ENCODE data around the gene SETX. TPM values are rescaled to one million over a fixed set of nuclear protein-coding genes. Genes with fewer than 3 reads are reported as not detected.

Gene SETX
- total and polyA plus RNA-seq, 11 donors: 11.7 to 42.5 (median 27.5) TPM

DNA sequence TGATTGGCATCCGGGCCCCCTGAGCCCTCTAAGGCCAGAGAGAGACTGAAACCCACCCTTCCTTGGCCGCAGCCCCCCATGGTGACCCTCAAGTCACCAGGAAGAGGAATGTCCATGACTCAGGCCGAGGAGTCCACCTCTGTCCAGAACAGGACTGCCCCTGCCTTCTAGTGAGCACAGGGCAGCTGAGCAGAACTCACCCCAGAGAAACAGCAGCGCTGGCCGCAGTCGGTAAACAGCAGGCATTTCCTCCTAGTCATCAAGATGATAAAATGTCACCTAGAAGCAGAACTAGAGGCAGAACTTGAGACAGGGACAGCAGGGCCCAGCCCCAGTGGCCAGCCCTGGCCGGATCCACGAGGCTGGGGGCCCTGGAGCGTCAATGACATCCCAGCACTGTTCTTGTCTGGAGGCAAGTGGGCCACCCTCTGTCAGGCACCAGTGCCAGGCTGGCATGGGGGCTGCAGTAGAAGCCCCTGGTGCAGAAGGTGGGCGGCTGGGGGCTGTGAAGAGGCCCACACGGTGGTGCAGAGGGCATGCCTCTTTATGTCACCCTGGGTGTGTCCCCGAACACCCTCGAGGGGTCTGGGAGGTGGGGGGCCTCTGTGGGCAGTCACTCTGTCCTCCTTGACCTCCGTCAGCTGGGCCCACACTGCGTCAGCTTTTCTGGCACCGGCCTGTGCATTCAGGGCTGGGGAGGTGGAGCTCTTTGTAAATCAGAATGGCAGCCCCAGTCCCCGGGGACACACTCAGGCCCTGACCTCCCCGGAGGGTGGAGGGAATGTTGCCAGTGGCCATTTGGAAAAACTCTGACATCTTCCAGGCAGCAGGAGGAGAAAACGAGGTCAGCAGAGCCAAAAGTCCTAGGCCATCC, 110.0 kb downstream of the SETX start:
- no peaks in the 10 kb centered on the region for H3K9me3 ChIP-seq
- 57 to 78% (median 68%) methylated on average over 9 to 19 of the region's 19 CpGs for WGBS, 4 donors
- peaks cover 0 to 44% (median 14%) of the 10 kb centered on the region in 12 donors for H3K4me1 ChIP-seq
- TF ChIP-seq, protein P1, sequence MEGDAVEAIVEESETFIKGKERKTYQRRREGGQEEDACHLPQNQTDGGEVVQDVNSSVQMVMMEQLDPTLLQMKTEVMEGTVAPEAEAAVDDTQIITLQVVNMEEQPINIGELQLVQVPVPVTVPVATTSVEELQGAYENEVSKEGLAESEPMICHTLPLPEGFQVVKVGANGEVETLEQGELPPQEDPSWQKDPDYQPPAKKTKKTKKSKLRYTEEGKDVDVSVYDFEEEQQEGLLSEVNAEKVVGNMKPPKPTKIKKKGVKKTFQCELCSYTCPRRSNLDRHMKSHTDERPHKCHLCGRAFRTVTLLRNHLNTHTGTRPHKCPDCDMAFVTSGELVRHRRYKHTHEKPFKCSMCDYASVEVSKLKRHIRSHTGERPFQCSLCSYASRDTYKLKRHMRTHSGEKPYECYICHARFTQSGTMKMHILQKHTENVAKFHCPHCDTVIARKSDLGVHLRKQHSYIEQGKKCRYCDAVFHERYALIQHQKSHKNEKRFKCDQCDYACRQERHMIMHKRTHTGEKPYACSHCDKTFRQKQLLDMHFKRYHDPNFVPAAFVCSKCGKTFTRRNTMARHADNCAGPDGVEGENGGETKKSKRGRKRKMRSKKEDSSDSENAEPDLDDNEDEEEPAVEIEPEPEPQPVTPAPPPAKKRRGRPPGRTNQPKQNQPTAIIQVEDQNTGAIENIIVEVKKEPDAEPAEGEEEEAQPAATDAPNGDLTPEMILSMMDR (IDR thresholded peaks at IDR 0.05): no peak
- intact Hi-C loops (cut with DNase I): loop anchor here in 1 of 10 donors (5.0 kb wide), 1 partner anchor 483 kb away; no protein-coding TSS in a partner anchor
- ATAC-seq (no peak), DNase-seq (peak in 4 of 5 donors; percentile 51 to 66 (median 64))
- no peak overlapping the region for H3K4me3 ChIP-seq
- no peaks in the 10 kb centered on the region for H3K36me3 ChIP-seq
- peaks cover 0 to 10% (median 0%) of the 10 kb centered on the region in 9 donors for H3K27me3 ChIP-seq
- peak overlapping the region in 4 of 12 donors; percentile 17 to 59 (median 47) for H3K27ac ChIP-seq

DNA sequence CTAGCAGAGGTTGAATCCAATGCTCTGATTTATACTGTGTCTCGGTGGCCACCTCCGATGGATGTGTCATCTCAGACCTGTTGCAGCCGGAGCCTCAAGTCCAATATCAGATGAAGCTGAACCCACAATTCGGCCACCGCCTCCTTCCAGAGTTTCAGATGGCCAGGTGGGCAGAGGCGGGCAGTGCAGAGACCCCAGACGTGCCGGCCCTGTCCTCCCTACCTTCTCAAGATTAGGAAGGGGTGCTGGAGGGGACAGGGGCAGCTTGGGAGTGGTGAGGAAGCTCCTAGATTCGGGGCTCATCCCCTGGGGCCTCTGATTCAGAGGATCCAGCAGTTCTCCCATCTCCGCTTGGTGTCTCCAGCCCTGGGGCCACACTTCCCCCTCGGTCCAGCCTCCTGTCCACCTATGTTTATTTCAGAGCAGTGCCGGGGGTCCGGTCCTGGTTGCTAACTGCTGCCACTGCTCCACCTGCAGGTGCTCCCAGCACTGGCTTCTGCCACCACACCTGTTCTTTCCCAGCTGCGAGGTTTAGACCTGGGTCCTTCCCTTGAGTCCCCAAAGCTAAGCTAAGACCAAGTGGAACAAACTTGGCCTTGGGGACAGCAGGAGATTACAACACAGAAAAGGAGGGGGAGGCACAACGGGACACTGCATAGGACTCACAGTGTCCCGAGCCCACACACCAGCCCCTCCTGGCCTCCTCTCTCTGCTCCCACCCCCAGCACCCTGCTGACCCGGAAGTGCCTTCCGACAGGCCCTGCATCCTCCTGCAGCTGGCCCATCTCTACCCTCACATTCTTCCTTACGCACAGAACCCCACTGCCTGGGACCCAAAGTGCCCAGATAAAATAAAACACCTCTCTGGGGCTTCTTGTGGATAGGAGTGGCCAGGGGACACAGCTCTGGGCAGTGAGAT, 111.4 kb downstream of the SETX start:
- no peak overlapping the region for H3K27ac ChIP-seq
- ATAC-seq: no peak
- no peak for DNase-seq
- intact Hi-C loops (cut with DNase I): no loop called here
- H3K4me1 ChIP-seq: peaks cover 0 to 44% (median 14%) of the 10 kb centered on the region in 12 donors
- H3K36me3 ChIP-seq: no peaks in the 10 kb centered on the region
- TF ChIP-seq, protein P1 (IDR thresholded peaks at IDR 0.05): no peak
- TF ChIP-seq POLR2A (IDR thresholded peaks at IDR 0.05): no peak
- WGBS, 4 donors: 88 to 91% (median 89%) methylated on average over 13 to 19 of the region's 19 CpGs
- peaks cover 0 to 10% (median 0%) of the 10 kb centered on the region in 9 donors for H3K27me3 ChIP-seq
- H3K9me3 ChIP-seq: no peaks in the 10 kb centered on the region
- peak overlapping the region in 3 of 12 donors; percentile 63 to 75 (median 67) for H3K4me3 ChIP-seq

DNA sequence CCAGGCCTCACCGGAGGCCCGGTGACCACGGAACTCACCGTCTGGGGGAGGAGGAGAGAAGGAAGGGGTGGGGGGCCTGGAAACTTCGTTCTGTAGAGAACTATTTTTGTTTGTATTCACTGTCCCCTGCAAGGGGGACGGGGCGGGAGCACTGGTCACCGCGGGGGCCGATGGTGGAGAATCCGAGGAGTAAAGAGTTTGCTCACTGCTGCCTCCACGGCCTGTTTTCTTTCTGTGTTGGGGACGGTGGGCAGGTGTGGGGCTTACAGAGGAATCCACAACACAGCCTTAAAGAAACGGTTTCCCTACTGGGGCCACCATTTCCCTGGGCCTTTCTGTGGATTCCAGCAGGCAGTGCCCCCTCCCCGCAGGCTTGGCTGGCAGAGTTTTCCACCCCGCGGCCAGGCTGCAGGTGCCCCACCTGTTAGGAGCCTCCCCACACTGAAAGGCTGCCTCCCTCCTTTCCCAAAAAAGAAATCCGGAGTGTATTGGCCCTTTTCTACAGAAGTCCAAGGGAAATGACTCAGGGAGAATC, 112.1 kb downstream of the SETX start:
- DNase-seq: no peak
- WGBS, 4 donors: 21 to 33% (median 26%) methylated on average over 18 of the region's 18 CpGs
- peaks cover 0 to 10% (median 0%) of the 10 kb centered on the region in 9 donors for H3K27me3 ChIP-seq
- H3K4me1 ChIP-seq: peaks cover 0 to 44% (median 14%) of the 10 kb centered on the region in 12 donors
- intact Hi-C loops (cut with DNase I): no loop called here
- H3K36me3 ChIP-seq: no peaks in the 10 kb centered on the region
- no peaks in the 10 kb centered on the region for H3K9me3 ChIP-seq
- peak overlapping the region in 5 of 12 donors; percentile 0 to 50 (median 38) for H3K27ac ChIP-seq
- peak overlapping the region; percentile 43 to 75 (median 63) for H3K4me3 ChIP-seq
- TF ChIP-seq, protein P1 (IDR thresholded peaks at IDR 0.05): peak in 1 of 12 donors; percentile 7
- no peak for TF ChIP-seq POLR2A (IDR thresholded peaks at IDR 0.05)
- no peak for ATAC-seq

Measured in heart left ventricle (tissue), 16 donors.